Activated T-cell treated with anti-CD3 and anti-CD28 coated beads for 4 hours (primary cell): ENCODE results near the gene OPRL1.
A peak's percentile ranks its signal among the peaks of the same experiment; 100 is the strongest.

Experiments
- DNase-seq: peaks from one replicate; pipeline ENCODE4 v3.0.0-alpha.2; 2020

The OPRL1 gene

DNA sequence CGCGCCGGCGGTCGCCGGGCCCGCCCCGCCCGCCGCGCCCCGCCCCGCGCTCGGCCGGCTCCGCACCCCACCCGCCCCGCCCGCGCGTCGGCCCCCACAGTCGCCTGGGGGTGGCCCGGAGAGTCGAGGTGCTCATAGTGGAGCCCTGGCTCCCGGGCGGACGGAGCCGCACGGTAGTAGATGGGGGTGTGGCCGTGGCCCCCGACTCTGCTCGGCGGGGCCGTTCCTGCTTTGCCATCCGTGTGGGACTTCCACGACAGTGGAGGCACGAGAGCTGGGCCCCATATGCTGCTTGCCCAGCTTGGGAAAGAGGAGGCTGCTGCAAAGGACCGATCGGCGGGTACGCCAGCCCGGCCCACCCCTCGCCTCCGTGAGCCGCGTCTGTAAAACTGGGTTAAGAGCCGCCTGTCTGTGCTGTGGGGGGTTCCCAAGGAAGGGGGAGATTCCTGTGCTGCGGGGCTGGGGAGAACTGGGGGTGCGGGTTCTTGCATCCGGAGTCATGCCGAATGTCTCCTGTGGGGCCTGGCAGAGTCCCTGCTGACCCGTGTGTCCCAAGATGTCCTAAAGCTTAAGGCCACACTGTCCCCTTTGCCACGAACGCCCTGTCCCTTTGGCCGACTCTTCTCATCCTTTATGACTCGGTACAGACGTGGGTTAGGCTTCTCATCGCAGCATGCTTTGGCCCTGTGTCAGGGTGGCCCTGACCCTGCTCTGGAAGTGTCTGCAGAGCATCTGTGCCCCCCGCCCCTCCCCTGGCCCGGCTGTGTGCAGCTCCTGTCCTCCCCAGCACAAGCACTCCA is at the start of gene OPRL1:
OPRL1 (plus strand) TSS at position 70 of the 800 bp plus-strand sequence. CDS start 12,639 bp downstream, outside the sequence.
- no peak for DNase-seq

DNA sequence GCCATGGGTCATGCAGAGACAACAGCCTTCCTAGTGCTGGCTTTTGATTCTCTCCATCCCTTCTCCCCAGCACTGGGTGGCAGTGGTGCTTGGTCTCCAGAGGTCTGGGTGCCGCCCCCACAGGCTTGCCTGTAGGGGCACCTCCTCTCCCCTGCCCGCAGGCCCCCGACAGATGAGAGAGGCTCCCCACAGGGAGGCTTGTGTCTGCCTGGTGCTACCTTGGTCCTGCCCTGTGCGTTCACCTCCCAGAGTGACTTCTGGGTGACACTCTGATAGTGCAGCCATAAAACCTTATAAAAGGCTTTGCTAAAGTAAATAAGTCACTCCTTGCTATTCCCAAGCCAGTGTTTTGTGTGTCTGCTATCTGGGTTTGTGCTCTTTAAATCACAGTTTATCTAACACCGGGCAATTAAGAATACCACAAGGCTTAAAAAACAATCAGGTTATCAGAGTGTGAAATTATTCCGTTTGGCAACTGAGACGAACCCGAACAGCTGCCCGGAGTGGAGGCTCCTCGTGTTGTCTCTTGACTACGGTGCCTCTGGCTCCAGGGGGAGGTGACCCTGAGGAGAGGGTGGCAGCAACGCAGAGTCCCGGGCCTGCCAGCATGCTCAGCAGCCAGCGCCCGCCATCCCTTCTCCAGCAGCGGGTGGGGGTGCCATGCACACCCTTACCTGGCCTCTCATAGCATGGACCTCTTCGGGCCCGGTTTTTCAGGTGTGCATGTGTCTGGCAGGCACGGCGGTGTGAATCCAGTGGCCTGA is 49.3 kb upstream of the OPRL1 start:
- no peak for DNase-seq

DNA sequence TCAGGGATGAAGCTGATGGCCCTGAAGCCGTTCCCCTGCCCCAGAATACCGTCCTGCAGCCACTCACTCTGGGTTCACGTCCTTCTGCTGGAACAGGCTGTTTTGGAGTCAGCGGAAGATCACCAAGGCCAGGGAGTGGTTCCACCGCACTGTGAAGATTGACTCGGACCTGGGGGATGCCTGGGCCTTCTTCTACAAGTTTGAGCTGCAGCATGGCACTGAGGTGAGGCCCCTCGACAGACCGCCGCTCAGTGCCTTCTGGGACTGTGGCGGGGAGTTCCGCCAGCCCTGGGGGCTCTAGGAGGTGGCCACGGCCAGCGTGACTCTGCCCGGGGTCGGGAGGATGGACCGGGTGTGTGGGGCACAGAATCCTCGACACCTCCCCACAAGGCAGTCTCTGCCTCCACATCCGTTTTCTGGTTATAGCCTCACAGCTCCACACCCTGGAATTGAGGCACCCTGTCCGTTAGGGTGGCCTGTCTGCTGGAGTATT is 48.0 kb upstream of the OPRL1 start:
- no peak for DNase-seq

DNA sequence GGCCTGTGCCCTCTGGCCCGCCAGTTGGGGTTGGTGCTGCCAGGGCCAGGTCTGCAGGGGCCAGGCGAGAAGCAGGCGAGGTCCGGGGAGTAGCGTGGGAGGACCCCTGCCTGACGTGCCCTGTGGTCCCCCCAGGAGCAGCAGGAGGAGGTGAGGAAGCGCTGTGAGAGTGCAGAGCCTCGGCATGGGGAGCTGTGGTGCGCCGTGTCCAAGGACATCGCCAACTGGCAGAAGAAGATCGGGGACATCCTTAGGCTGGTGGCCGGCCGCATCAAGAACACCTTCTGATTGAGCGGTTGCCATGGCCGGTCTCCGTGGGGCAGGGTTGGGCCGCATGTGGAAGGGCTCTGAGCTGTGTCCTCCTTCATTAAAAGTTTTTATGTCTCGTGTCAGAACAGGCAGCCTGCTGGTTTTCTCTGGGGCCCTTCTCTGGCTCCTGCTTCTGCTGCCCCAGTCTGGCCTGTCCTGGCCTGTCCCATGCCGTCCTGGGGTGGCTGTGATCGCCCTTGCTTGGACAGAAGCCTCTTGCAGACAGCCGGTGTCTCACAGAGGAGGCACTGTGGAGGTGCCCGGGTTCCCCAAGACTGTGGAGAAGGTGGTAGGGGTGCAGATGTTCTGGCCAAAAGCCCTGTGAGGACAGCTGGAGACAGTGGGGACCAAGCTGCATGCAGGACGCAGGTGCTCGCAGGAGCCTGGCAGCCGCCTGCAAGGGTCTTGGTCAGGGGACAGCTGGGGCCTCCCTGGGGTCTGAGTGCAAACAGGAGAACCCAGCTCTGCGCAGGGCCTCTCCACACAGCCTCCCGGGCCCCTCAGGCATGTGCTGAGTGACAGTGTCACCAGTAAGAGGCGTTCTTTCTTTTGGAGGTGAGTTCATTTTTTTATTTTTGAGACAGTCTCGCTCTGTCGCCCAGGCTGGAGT is 46.9 kb upstream of the OPRL1 start:
- no peak for DNase-seq

DNA sequence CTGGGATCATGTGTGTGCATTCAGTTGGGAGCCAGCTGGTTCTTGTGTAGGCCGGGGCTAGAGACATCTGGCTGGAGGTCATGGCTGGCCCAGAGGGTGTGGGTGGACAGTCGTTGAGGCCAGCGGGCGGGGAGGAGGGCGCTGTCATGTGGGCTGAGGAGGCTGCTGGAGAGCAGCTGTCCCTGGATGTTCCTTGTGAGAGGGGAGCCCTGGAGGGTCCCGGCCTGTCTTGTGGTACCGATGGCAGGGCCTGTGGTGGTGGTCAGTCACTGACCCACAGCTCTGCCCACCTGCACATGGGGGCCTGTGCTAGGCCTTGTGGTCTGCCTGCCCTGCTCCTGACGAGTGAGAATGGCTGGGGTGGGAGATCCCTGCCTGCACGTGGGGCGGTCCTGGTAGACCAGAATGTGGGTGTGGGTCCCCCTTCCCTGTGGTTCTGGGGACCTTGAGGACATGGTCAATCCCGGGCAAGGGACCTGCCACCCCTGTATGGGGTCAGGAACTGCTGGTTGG is 45.8 kb upstream of the OPRL1 start:
- DNase-seq, result no peak

DNA sequence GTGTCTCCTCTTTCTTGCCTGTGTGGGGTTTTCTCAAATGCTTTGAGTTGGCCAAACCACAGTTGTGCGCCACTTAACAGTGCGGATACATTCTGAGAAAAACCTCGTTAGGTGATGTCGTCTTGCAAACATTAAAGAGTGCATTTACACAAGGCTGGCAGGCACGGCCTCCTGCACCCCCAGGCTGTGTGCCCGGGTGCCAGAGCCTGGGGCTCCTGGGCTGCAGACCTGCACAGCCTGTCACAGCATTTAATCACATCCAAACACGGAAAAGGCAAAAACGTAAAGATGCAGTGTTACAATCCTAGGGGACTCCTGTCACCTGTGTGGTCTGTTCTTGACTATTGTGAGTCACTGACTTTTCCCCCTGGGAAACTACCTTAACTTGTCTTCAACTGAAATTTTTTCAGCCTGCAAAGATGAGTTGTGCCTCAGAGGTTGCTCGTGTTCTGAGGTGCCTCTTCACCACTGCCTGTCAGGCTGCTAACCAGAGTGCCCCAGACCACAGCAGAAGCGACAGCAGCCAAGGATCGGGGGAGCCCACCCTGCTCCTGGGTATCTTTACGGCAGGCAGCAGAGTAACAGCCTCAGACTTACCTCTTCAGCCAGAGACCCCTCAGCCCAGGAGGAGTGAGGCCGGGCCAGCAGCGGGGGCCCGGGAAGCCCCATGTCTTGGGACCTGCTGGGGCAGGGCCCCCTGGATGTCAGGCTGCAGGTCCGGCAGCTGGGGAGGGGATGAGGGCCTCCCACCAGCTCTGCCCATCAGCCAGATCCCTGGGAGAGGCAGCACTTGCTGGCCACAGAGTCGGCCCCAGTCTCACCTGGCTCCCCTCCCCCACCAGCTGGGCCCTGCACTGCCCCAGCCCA is 44.6 kb upstream of the OPRL1 start:
- DNase-seq, result no peak

DNA sequence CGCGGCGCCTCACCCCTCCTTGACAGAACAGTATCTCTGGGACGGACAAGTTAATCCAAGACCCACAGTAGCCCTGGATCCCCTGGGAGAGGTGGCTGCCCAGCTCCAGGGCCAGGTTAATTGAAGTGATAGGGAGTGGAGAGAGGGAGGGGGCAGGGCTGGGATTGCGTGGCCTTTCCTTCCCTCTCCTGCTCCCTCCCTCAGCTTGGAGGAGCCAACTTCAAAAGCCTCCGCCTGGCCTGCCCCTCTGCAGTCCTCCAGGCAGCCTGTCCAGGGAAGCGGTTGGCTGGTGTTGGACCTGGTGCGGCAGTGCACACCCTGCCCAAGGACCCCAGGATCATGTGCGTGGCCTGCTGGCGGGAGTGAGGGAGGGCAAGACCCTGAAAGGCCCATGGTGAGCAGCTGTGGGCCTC is 43.9 kb upstream of the OPRL1 start, which contains the start of gene C20orf204:
C20orf204 (plus strand) TSS at position 250 of the 413 bp plus-strand sequence; CDS start at position 392, 142 bp downstream.
- no peak for DNase-seq

DNA sequence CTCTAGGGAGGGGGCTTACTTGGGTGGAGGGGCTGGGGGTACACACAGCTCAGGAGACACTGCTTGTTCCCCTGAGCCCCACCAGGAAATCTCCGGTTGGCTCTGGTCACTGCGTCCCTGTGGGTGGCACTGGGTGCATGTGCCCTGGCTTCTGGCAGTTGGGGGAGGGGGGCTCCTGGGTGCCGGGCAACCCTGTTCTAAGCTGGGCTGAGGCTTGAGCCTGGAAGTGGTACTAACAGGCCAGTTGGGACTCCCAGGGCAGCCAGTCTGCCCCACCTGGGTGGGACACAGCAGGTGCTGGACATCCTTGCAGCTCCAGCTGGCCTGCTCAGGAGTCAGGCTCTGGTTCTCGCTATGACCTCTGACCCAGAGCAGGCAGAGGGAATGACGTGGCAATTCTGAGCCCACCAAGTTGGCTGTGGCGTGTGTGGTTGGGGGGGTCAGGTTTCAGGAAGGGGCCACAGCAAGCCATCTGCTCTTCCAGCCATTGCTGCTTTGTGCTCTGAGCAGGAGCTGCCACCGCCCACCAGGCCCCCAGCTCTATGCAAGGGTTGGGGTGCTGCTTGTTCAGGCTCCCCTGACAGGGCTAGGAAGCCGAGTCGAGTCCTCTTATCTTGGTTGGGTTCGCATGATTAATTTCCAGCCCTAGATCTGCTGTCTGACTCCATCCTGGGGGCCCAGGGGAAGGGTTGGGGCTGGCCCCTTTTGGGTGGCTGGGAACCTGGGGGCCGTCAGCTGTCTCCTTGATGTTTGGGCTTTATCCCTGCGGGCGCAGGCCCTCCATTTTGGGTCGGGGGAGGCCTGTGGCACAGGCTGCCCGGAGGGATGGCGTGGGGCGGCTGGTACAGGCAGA is 43.3 kb upstream of the OPRL1 start:
- DNase-seq, result no peak

DNA sequence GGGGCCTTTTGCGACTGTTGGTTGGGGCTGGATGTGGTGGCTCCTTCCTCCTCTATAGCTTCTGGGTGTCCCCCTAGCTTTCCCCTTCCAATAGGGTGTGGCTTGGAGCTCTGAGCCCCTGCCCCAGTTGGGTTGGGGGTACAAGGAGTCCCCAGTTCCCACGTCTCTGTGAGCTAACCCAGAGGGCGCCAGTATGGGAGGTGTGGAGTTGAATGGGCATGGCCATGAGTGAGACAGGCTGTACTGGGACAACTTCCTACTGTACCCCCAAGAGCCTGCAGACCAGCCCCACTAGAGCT is 42.7 kb upstream of the OPRL1 start:
- DNase-seq, result no peak

DNA sequence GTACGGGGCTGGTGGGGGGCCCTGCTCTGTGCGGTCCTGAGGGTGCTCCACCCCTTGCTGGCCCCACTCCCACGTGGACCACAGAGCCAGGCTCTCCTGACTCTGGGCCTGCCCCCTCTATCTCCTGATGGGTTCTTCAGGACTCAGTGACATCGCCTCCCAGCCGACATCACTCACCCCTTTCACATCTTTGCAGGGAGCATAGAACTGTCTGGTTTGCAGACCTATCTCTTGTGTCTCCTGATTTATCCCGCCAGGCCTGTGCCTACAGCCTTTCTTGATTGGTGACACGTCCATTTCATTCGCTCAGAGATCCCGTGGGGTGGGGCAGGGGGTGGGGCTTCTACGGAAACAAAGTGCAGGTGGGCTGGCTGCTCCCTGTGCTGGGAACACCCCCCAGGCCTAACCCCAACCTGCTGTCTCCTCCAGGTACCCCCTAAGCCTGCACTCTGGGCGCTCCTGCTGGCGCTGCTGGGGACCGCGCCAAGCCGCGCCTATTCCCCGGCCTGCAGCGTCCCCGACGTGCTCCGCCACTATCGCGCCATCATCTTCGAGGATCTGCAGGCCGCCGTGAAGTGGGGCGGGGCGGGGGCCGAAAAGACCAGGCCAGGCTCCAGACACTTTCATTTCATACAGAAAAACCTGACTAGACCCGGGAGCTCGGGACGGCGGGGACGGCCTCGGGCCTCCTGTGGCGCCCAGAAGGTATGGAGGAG is 42.2 kb upstream of the OPRL1 start:
- no peak for DNase-seq

DNA sequence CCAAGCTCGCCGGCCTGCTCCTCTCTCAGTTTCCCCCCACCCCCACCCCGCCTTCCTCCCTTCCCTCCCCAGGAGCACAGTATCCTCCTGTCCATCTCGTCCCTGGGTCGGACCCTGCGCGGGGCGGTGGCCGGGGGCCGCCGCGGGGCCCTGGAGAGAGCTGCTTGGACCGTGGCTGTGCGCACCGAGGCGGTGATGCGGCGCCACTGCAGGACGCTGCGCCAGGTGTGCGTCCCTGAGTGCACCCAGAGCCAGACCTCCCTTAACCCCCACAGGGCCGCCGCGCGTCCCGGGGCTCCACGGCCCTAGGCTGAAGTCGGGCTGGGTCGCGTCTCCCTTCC is 41.7 kb upstream of the OPRL1 start:
- DNase-seq, result no peak

DNA sequence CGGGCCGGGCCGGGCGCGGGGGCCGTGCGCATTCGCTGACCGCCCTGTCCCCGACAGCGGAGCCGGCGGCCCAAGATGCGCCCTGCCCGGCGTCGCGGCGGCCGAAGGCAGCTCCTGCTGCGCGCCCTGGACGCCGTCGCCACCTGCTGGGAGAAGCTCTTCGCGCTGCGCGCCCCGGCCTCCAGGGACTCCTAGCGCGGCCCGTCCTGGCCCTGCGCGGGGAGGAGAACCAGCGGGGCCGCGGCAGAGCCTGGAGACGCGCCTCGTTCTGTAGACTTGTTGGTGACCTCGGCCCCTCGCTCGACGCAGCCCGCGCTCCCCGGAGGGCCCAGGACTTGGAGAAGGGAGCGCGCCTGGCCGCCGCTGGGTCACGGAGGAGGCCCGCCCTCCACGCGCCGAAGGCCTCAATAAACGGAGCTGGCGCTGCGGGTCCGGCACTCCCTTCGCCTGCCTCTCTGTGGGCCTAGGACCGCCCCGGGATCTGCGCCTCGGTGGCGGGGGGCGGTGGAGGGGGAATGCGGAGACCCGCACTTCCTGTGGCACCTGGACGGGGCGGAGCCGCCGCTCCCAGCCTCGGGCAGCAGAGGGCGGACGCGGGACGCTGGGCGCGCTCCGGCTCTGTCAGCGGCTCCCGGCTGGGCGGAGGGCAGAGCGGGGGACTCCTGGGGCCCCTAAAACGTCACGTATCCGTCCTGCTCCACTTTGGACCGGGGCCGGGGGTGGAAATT is 41.2 kb upstream of the OPRL1 start:
- DNase-seq, result peak; percentile 67

DNA sequence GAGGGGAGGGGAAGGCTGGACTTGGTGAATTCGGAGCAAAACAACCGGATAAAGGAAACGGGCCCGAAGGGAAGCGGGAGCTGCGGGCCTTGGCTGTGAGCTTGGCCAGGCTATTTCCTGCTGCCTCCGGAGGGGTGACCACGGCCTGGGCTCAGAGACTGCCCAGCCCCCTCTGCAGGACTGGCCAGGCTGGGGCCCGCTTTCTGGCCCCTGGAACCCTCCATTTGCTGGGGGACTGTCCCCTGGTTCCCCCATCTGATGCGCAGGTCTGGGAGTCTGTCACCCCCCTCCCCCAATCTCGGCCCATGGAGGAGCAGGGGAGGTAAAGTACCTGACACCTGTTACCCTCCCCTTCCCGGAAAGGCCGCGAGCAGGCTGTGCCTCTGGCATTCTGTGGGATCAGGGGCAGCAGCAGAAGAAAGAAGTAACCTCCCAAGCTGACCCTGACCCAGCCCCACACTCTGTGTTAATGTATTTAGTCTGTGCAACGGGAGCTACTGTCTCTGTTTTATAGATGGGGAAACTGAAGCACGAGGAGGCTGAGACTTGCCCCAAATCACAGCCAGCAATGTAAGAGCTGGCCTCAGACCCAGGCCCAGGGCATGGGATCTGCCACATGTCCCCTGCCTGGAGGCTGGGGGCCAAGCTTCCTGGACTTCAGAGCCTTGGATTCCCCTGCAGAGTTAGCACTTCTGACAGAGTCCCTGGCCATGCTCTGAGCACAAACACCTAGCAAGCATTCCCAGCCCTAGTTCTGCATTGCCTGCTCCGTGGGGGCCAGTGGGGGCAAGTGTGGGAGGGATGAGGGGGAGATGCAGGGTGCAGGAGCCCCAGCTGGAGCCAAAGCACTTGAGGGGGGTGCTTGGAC is 40.4 kb upstream of the OPRL1 start:
- DNase-seq, result no peak

DNA sequence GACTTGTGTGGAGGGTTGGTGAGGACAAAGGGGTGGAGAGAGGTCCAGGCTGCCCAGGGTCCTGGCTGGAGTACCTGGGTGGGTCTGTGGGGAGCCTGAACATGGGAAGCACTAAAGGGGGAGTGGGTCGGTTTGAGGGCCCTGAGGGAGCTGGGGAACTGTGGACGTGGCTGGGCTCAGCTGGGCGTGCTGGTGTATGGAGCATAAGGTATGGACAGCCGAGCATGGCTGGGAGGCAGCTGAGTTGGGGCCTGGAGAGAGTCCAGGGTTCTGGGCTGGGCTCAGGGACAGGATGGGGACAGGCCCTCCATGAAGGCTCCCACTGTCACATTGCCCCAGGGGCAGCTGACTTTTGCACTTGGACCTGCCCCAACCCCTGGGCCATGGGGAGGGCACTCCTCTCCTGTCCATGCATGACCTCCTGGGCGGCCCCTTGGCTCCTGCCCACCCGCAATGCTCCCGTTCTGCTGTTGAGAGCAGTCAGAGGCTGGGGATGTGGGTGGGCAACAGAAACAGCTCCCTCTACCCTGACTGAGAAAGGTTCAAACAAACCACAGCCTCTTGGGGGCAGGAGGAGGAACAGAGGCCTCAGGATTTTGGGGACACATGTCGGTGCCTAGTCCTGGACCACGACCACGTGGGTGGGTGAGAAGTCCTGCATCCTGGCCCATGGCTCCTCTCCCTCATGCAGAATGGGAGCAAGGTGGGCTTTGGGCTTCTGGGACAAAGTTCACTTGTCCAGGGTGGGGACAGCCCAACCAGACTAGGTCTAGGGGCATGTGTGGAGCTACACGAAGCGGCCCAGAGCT is 39.4 kb upstream of the OPRL1 start:
- no peak for DNase-seq

DNA sequence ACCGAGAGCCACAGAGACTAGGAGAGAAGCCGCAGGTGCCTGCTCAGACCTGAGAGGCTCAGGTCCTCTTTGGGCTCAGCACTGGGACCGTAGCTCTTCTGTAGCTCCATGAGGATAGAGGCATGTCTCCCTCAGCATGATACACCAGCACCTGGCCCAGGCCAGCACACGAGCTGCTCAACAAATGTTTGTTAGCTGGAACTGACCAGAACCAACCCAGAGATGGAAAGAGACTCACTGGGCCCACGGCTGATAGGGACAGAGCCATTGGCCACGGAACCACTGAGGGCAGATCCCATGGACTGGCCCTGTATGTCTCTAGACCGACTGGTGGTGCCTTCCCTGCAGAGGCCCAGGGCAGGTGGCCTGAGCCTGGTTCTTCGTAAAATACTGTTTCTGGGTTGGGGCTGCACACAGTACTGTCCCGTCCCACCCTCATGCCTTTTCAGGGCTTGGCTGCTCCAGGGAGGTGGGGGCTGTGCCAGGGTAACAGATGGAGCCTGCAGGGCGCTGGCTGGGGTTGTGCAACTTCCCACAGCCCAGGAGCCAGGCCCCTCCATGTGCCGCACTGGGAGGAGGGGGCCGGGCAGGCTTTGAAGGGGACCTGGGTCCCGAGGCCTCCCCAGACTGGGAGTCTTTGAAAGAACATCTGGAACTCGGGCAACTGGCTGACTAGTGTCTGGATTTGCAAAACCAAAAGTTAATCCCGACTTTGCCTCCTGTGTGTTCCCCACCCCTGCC is 38.7 kb upstream of the OPRL1 start:
- no peak for DNase-seq

DNA sequence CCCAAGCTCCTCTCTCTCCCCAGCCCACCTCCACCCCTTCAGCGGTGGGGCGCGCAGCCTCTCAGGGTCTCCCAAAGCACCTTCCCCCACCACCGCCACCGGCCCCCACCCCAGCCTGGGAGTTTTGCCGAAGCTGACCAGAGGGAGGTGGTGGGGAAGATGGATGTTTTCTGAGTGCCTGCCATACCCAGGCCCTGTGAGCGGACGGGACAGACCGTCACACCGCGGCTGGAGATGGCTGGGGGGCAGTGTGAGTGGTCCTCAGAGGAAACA is 38.2 kb upstream of the OPRL1 start:
- no peak for DNase-seq
